K562 (cell line): ENCODE measurements around the gene TTN. TPM values are rescaled to one million over a fixed set of nuclear protein-coding genes. Genes with fewer than 3 reads are reported as not detected.

Source experiments
- ATAC-seq: fragments of 200-7000 bp; cut with Tn5 transposase; 3 replicates; pipeline ENCODE4 v1.9.1; 2020; ENCODE audit warnings: moderate library complexity
- BruUV-seq: library from RNA; stranded (reverse); fragments of 400-500 nt; replicated peaks from 2 replicates; lab custom pipeline; 2021; lab: Mats Ljungman, UMichigan
- CTCF ChIA-PET: fragments of 300-600 bp; formaldehyde crosslinking; extraction: SDS; loops from one replicate; lab custom pipeline; 2021; ENCODE audit warnings: low intra/inter-chr PET ratio; lab: Yijun Ruan, JAX
- POLR2A ChIA-PET: fragments of 300-600, 350-650 bp; sonication (Branson Sonifier 250); formaldehyde crosslinking; extraction: SDS; loops from one replicate; lab custom pipeline; 2021; ENCODE audit warnings: antibody characterized with exemption, inconsistent platforms; lab: Yijun Ruan, JAX
- DNase-seq, 4 experiments: peaks; one replicate each; pipeline versions ENCODE4 v3.0.0 to v3.0.0-alpha.2; 2011 to 2018; ENCODE audit warnings: low spot score in 3 of 4, mixed read lengths in 3 of 4; ENCODE audit errors: extremely low read depth in 1 of 4
- FAIRE-seq: peaks from 2 replicates; lab custom pipeline; 2011; peaks lifted over from hg19 to GRCh38; lab: Jason Lieb, UNC
- H2AFZ ChIP-seq: 2 replicates; pipeline ENCODE4 v1.6.0; 2011; ENCODE audit warnings: low read depth, low read length, control low read depth, inconsistent platforms
- H3K27ac ChIP-seq: fragments of 200-600 bp; 3 replicates; pipeline ENCODE4 v1.8.0; 2011; ENCODE audit warnings: low read depth, mild to moderate bottlenecking, control low read depth, inconsistent platforms, low read length, moderate library complexity, mixed read lengths; ENCODE audit errors: extremely low read depth
- H3K27me3 ChIP-seq, 2 experiments: fragments of 300-600 bp in 1 of 2; 2 replicates in 1 of 2; 3 replicates in 1 of 2; pipeline versions ENCODE4 v1.6.0 to v1.8.0; 2011; ENCODE audit warnings: inconsistent platforms in 2 of 2, low read length in 2 of 2, mild to moderate bottlenecking in 1 of 2, mixed read lengths in 1 of 2, moderate library complexity in 1 of 2; ENCODE audit not compliant: control insufficient read depth in 2 of 2, insufficient read depth in 2 of 2
- H3K36me3 ChIP-seq: fragments of 300-600 bp; 3 replicates; pipeline ENCODE4 v1.8.0; 2011; ENCODE audit warnings: mild to moderate bottlenecking, low read length, inconsistent platforms; ENCODE audit not compliant: control insufficient read depth, insufficient read depth
- H3K4me1 ChIP-seq, 2 experiments: fragments of 200-600 bp in 1 of 2; replicated peaks in 1 of 2; 2 replicates in 1 of 2; 3 replicates in 1 of 2; pipeline versions ENCODE4 v1.5.1 to v1.8.0; 2011; ENCODE audit warnings: inconsistent platforms in 2 of 2, low read length in 2 of 2, mild to moderate bottlenecking in 1 of 2, mixed read lengths in 1 of 2, moderate library complexity in 1 of 2; ENCODE audit not compliant: control insufficient read depth in 2 of 2, insufficient read depth in 2 of 2
- H3K4me2 ChIP-seq: 2 replicates; pipeline ENCODE4 v1.6.1; 2011; ENCODE audit warnings: low read length, control low read depth, inconsistent platforms, mixed read lengths; ENCODE audit not compliant: insufficient read depth
- H3K4me3 ChIP-seq: fragments of 200-600 bp; sonication (generic), shearing (Covaris generic); 2 replicates; pipeline ENCODE4 v1.5.1; 2016; ENCODE audit warnings: control low read depth, inconsistent platforms
- H3K79me2 ChIP-seq: fragments of 200-600 bp; 3 replicates; pipeline ENCODE4 v1.8.0; 2011; ENCODE audit warnings: low read length, inconsistent platforms; ENCODE audit not compliant: control insufficient read depth, insufficient read depth
- H3K9ac ChIP-seq, 2 experiments: 2 replicates each; pipeline versions ENCODE4 v1.6.0 to v1.6.1; 2011; ENCODE audit warnings: low read depth in 2 of 2, low read length in 2 of 2, control low read depth in 1 of 2, inconsistent platforms in 1 of 2, mild to moderate bottlenecking in 1 of 2, mixed read lengths in 1 of 2; ENCODE audit not compliant: insufficient read depth in 1 of 2
- H3K9me1 ChIP-seq: one replicate; pipeline ENCODE4 v1.6.0; 2011; ENCODE audit warnings: inconsistent platforms, mild to moderate bottlenecking, low read length, moderate library complexity; ENCODE audit not compliant: control insufficient read depth, insufficient read depth
- H3K9me3 ChIP-seq: replicated peaks from 2 replicates; pipeline ENCODE4 v1.5.1; 2011; ENCODE audit warnings: low read depth, low read length, inconsistent platforms; ENCODE audit not compliant: control insufficient read depth, insufficient read depth
- H4K20me1 ChIP-seq: replicated peaks from 2 replicates; pipeline ENCODE4 v1.6.1; 2011; ENCODE audit warnings: low read length, inconsistent platforms, mixed read lengths; ENCODE audit not compliant: control insufficient read depth, insufficient read depth
- ARID1B ChIP-seq: fragments of 450-650 bp; IDR thresholded peaks from 2 replicates; pipeline ENCODE4 v1.6.1; 2016; ENCODE audit warnings: antibody characterized with exemption, mild to moderate bottlenecking, inconsistent platforms
- BACH1 ChIP-seq: fragments of 200-800 bp; sonication (Bioruptor generic); IDR thresholded peaks from 2 replicates; pipeline ENCODE4 v1.6.1; 2016; ENCODE audit warnings: missing genetic modification characterization, missing compliant biosample characterization
- CAMTA2 ChIP-seq: fragments of 250-450 bp; sonication (Bioruptor Pico); conservative IDR thresholded peaks from 2 replicates; pipeline ENCODE4 v1.5.1; 2022
- MTF1 ChIP-seq: fragments of 250-450 bp; sonication (Bioruptor Pico); IDR thresholded peaks from 2 replicates; pipeline ENCODE4 v1.9.0; 2021; ENCODE audit warnings: moderate library complexity, mild to moderate bottlenecking, inconsistent platforms, borderline replicate concordance
- NCOA4 ChIP-seq: fragments of 450-650 bp; IDR thresholded peaks from 2 replicates; pipeline ENCODE4 v1.6.1; 2018; ENCODE audit warnings: mild to moderate bottlenecking; ENCODE audit not compliant: partially characterized antibody
- PHF21A ChIP-seq: fragments of 450-650 bp; IDR thresholded peaks from 2 replicates; pipeline ENCODE4 v1.6.1; 2017; ENCODE audit warnings: low read depth, borderline replicate concordance
- PPARD ChIP-seq: fragments of 250-450 bp; sonication (Bioruptor Pico); IDR thresholded peaks from 2 replicates; pipeline ENCODE4 v1.8.0; 2022; ENCODE audit warnings: inconsistent platforms, mild to moderate bottlenecking, moderate library complexity
- RFX1 ChIP-seq: fragments of 450-650 bp; IDR thresholded peaks from 2 replicates; pipeline ENCODE4 v1.6.1; 2016; ENCODE audit warnings: mild to moderate bottlenecking, moderate library complexity
- RFX5 ChIP-seq: IDR thresholded peaks from 2 replicates; pipeline ENCODE4 v1.6.1; 2011; ENCODE audit warnings: low read depth, mild to moderate bottlenecking, improper control_type of control experiment, low read length
- STAT5B ChIP-seq: fragments of 250-450 bp; sonication (Bioruptor Pico); IDR thresholded peaks from 2 replicates; pipeline ENCODE4 v1.8.0; 2021; ENCODE audit warnings: mild to moderate bottlenecking, inconsistent platforms
- TGIF2 ChIP-seq: sonication (generic); formaldehyde crosslinking; IDR thresholded peaks from 2 replicates; pipeline ENCODE4 v1.8.1; 2022; ENCODE audit warnings: mild to moderate bottlenecking, missing genetic modification reagents, moderate library complexity
- ZBTB34 ChIP-seq: fragments of 250-450 bp; sonication (Bioruptor Pico); IDR thresholded peaks from 2 replicates; pipeline ENCODE4 v1.8.0; 2021; ENCODE audit warnings: mild to moderate bottlenecking, moderate library complexity
- ZNF395 ChIP-seq: fragments of 200-800 bp; sonication (Bioruptor generic); IDR thresholded peaks from 2 replicates; pipeline ENCODE4 v1.6.1; 2017; ENCODE audit warnings: missing genetic modification characterization, missing compliant biosample characterization
- ZNF696 ChIP-seq: fragments of 250-450 bp; sonication (Bioruptor Pico); conservative IDR thresholded peaks from 2 replicates; pipeline ENCODE4 v1.4.0; 2020; ENCODE audit warnings: mild to moderate bottlenecking, moderate library complexity
- WGBS: fragments of 100-300 bp; shearing (Covaris generic); methylation state at CpG from one replicate; pipeline ENCODE4 v1.1.6; 2016; ENCODE audit warnings: low coverage, mixed read lengths; ENCODE audit not compliant: insufficient coverage; ENCODE audit errors: missing lambda C conversion rate; 5-methylcytosine and 5-hydroxymethylcytosine counted together
- in situ Hi-C: fragments of 300-500 bp; cut with MboI; formaldehyde crosslinking; loops from 4 replicates; pipeline ENCODE4 v1.15.0; 2018; ENCODE audit warnings: inconsistent platforms, mixed read lengths
- intact Hi-C: fragments of 100-400 bp; cut with micrococcal nuclease; formaldehyde crosslinking; loops from 2 replicates; pipeline ENCODE4 v1.14.2; 2022
- polyA plus RNA-seq, 8 experiments: library from polyadenylated mRNA; depleted of rRNA in 4 of 8; stranded (reverse) in 5 of 8; unstranded in 3 of 8; fragments of >200 nt; fragmentation: Nextera tagmentation in 2 of 8; fragmentation: Illumina TruSeq in 1 of 8; extraction: Ambion mirVana in 2 of 8; extraction: Trizol in 1 of 8; gene quantifications; 2 replicates each; pipeline versions ENCODE4 v1.2.1 to v1.2.3, GENCODE V29; 2011 to 2014; ENCODE audit warnings: inconsistent platforms in 1 of 8, missing spikeins in 1 of 8
- total RNA-seq, 7 experiments: library from RNA; depleted of rRNA in 6 of 7; stranded (reverse); fragments of >200 nt in 6 of 7; fragmentation: Illumina TruSeq in 2 of 7; extraction: Trizol in 2 of 7; gene quantifications; 2 replicates each; pipeline versions ENCODE4 v1.2.1 to v1.2.3, GENCODE V29; 2011 to 2021; ENCODE audit warnings: low replicate concordance in 1 of 7
- TF ChIP-seq, protein P1 (sequence below), 2 experiments: IDR thresholded peaks; 2 replicates each; pipeline ENCODE4 v1.6.1; 2012; ENCODE audit warnings: improper control_type of control experiment in 2 of 2, low read depth in 2 of 2, low read length in 2 of 2, borderline replicate concordance in 1 of 2
- TF ChIP-seq, protein P2 (sequence below): sonication (generic); formaldehyde crosslinking; IDR thresholded peaks from 2 replicates; pipeline ENCODE4 v1.8.1; 2022; ENCODE audit warnings: missing genetic modification reagents

Gene TTN
- total and polyA plus RNA-seq, 9 of the 15 experiments (the other 6 are each of a cell fraction or from before 2014, with no cell fraction given), result under 0.01 to 0.20 (median 0.04) TPM; not detected in 1

GRCh38 chr2:178764097-178764496, 43.1 kb downstream of the TTN start:
- POLR2A ChIA-PET, result interaction anchor here (0.9 kb wide), 1 partner anchor 11 kb away, joined by 3 read pairs; no protein-coding TSS in a partner anchor

More at GRCh38 chr2:178764097-178764496, 43.1 kb downstream of the TTN start:
- intact Hi-C loops, result loop anchor here (10.0 kb wide), 2 partner anchors 289 to 371 kb away; partner anchors contain the start of gene FKBP7
- in situ Hi-C loops, result no loop called here
- FAIRE-seq, result no peak
- DNase-seq, result no peak
- Histone ChIP-seq H3K36me3 (no peaks in the 10 kb centered on the region), H3K4me3 (no peak overlapping the region), H3K79me2 (no peaks in the 10 kb centered on the region), H3K9ac (no peak overlapping the region), H3K4me1 (no peaks in the 10 kb centered on the region), H3K9me1 (no peaks in the 10 kb centered on the region), H3K4me2 (no peak overlapping the region), H3K27ac (no peak overlapping the region), H3K9me3 (no peaks in the 10 kb centered on the region)
- BruUV-seq, result no TSS peak
- 3% methylated on average over 3 of the region's 3 CpGs for WGBS
- TF ChIP-seq, protein P1, sequence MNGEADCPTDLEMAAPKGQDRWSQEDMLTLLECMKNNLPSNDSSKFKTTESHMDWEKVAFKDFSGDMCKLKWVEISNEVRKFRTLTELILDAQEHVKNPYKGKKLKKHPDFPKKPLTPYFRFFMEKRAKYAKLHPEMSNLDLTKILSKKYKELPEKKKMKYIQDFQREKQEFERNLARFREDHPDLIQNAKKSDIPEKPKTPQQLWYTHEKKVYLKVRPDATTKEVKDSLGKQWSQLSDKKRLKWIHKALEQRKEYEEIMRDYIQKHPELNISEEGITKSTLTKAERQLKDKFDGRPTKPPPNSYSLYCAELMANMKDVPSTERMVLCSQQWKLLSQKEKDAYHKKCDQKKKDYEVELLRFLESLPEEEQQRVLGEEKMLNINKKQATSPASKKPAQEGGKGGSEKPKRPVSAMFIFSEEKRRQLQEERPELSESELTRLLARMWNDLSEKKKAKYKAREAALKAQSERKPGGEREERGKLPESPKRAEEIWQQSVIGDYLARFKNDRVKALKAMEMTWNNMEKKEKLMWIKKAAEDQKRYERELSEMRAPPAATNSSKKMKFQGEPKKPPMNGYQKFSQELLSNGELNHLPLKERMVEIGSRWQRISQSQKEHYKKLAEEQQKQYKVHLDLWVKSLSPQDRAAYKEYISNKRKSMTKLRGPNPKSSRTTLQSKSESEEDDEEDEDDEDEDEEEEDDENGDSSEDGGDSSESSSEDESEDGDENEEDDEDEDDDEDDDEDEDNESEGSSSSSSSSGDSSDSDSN (IDR thresholded peaks at IDR 0.05; ENCODE audit: borderline replicate concordance in 1 of 2, low read depth in 2 of 2, low read length in 2 of 2), result no peak
- TF ChIP-seq PHF21A (no peak), CAMTA2 (no peak), BACH1 (tag) (no peak), NCOA4 (no peak), ZNF696 (CRISPR knock-in tag) (no peak), MTF1 (CRISPR knock-in tag) (no peak), RFX1 (no peak), ZBTB34 (CRISPR knock-in tag) (no peak), ZNF395 (CRISPR knock-in tag) (no peak), RFX5 (no peak), ARID1B (no peak), STAT5B (CRISPR knock-in tag) (no peak), TGIF2 (CRISPR knock-in tag) (no peak), PPARD (CRISPR knock-in tag) (no peak)
- TF ChIP-seq, protein P2, sequence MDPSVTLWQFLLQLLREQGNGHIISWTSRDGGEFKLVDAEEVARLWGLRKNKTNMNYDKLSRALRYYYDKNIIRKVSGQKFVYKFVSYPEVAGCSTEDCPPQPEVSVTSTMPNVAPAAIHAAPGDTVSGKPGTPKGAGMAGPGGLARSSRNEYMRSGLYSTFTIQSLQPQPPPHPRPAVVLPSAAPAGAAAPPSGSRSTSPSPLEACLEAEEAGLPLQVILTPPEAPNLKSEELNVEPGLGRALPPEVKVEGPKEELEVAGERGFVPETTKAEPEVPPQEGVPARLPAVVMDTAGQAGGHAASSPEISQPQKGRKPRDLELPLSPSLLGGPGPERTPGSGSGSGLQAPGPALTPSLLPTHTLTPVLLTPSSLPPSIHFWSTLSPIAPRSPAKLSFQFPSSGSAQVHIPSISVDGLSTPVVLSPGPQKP, result no peak
- TF ChIP-seq, all 486 proteins: peak for 0
- CTCF ChIA-PET, result no interaction called here
- Histone ChIP-seq H4K20me1 (no peaks in the 10 kb centered on the region), H2AFZ (no peak overlapping the region), H3K27me3 (no peaks in the 10 kb centered on the region; a peak in 1 of 5 replicates)
- no peak for ATAC-seq
